Lower leg skin (tissue), 4 donors: ENCODE measurements around the gene LAMP5. TPM values are rescaled to one million over a fixed set of nuclear protein-coding genes. Genes with fewer than 3 reads are reported as not detected.

Experiments used
- DNase-seq, 2 donors: peaks; one replicate each; pipeline ENCODE4 v3.0.0-alpha.2; 2019; ENCODE audit warnings: low spot score in 2 of 2
- H3K4me3 ChIP-seq: fragments of 200-600 bp; sonication (generic); 2 replicates; pipeline ENCODE4 v1.5.1; 2017; ENCODE audit warnings: mild to moderate bottlenecking, low read depth; ENCODE audit not compliant: poor library complexity, severe bottlenecking
- POLR2A ChIP-seq, 2 donors: fragments of 450-650 bp; IDR thresholded peaks; one replicate each; pipeline ENCODE4 v1.6.1; 2016 to 2017; ENCODE audit warnings: antibody characterized with exemption in 2 of 2, mild to moderate bottlenecking in 1 of 2, moderate library complexity in 1 of 2
- WGBS, 2 donors: methylation state at CpG; one replicate each; pipeline ENCODE4 v1.1.5; 2018; 5-methylcytosine and 5-hydroxymethylcytosine counted together
- intact Hi-C: fragments of 100-400 bp; cut with DNase I; formaldehyde crosslinking; loops from one replicate; pipeline ENCODE4 v1.15.0; 2023; ENCODE audit warnings: low total_unique reads
- total RNA-seq, 4 donors: library from RNA; depleted of rRNA; stranded (reverse); fragments of >200 nt; gene quantifications; one replicate each; pipeline ENCODE4 v1.1.0, GENCODE V29; 2016
- TF ChIP-seq, protein P1 (sequence below), 3 donors: fragments of 450-650 bp; IDR thresholded peaks; one replicate each; pipeline ENCODE4 v1.5.1; 2016; ENCODE audit warnings: antibody characterized with exemption in 3 of 3, mild to moderate bottlenecking in 3 of 3, moderate library complexity in 2 of 3

The LAMP5 gene
- total RNA-seq, 4 donors from 2014 or later: 0.16 to 0.19 TPM; not detected in 2

DNA sequence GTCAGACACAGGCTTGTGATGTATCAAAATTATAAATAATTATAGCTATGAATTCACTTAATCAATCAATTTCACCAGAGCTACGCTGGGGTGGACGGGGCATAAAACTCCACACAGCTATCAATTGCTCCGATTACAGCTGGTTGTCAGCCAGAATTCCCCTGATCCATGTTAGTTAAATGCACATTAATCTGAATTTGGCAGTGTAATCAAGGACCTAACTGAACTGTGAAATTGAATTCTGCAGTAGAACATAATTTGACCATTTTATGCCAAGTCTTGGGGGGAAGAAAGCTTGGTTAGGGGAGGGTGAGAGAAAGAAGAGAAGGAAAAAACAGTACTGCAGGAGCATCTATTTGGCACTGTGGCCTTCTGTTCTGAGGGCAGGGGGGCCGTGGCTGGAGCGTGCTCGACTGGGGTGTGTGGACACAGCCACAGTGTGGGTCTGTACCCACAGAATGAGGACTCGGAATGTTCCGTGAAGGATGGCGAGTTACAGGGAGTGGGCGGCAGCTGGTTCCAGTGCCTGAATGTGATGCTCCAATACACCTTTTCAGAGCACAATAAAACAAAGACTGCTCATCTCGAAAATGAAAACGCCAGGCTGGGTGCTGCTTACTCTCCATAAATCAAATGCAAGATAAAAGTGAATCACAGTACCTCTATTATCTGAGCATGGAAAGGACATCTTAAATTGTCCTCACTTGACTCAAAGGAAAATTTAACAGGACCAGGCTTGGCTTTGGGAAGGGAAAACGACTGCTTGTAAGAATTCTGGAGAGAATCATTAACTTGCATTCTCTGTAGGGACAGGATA, 59.2 kb downstream of the LAMP5 start:
- intact Hi-C loops: no loop called here
- no peak for TF ChIP-seq POLR2A (IDR thresholded peaks at IDR 0.05)
- TF ChIP-seq, protein P1, sequence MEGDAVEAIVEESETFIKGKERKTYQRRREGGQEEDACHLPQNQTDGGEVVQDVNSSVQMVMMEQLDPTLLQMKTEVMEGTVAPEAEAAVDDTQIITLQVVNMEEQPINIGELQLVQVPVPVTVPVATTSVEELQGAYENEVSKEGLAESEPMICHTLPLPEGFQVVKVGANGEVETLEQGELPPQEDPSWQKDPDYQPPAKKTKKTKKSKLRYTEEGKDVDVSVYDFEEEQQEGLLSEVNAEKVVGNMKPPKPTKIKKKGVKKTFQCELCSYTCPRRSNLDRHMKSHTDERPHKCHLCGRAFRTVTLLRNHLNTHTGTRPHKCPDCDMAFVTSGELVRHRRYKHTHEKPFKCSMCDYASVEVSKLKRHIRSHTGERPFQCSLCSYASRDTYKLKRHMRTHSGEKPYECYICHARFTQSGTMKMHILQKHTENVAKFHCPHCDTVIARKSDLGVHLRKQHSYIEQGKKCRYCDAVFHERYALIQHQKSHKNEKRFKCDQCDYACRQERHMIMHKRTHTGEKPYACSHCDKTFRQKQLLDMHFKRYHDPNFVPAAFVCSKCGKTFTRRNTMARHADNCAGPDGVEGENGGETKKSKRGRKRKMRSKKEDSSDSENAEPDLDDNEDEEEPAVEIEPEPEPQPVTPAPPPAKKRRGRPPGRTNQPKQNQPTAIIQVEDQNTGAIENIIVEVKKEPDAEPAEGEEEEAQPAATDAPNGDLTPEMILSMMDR (IDR thresholded peaks at IDR 0.05): no peak
- DNase-seq: no peak
- 51 to 58% methylated on average over 13 of the region's 13 CpGs for WGBS, 2 donors
- H3K4me3 ChIP-seq: no peak overlapping the region

DNA sequence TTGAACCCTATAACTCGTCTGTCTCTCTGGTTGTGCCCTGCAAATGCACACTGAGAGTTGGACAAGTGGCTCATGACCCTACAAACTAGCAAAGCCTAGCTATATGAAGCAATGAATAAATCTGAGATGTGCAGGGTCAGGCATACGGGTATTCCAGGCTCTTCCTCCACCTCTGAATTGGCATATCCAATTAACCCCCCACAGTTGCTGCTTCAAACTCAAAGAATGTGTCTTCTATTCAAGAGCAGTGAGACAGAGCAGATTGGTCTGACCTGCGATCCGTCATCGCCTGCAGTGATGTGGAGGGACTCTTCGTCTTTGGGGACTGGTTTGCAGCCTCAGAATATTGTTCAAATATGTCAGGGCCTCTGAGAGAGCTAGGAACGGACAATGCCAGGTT, 59.8 kb downstream of the LAMP5 start:
- DNase-seq: no peak
- intact Hi-C loops: no loop called here
- TF ChIP-seq, protein P1 (IDR thresholded peaks at IDR 0.05): no peak
- no peak for TF ChIP-seq POLR2A (IDR thresholded peaks at IDR 0.05)
- H3K4me3 ChIP-seq: no peak overlapping the region
- 66 to 74% methylated on average over 7 of the region's 7 CpGs for WGBS, 2 donors

DNA sequence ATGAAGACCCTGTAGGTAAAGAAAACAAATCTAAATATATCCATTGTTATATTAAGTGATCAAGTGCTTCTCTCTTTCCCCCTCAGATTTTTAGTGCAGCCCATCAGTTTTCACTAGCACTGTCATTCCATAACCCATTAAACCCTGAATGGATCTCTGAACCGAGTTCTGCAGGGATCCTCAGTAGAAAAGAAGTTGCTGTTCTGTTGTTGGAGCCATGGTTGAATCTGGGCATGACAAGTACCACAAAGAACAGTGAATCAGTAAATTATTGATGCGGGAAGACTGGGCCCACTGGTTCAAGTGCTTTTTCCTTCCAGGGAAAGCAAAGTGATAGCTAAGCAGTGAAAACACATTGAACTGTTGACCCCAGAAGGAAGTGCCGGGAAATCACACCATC, 60.4 kb downstream of the LAMP5 start:
- intact Hi-C loops: no loop called here
- WGBS, 2 donors: 78 to 80% methylated on average over 3 of the region's 3 CpGs
- no peak for DNase-seq
- H3K4me3 ChIP-seq: no peak overlapping the region
- TF ChIP-seq, protein P1 (IDR thresholded peaks at IDR 0.05): no peak
- no peak for TF ChIP-seq POLR2A (IDR thresholded peaks at IDR 0.05)

DNA sequence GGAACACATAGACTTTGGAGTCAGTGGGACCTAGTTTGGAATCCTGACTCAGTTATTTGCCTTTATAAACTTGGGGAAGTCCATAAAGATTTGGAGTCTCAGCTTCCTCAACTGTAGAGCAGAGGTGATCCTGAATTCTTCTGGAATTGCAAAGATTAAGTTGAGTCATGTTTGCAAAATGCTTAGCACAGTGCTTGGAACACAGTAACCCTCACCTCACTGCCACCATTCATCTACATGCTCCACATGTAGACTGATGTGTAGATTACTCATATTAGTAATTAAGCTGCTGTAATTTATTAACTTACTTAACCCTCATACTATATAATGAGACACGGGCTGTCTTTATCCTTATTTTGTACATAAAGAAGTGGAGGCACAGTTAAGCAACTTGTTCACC, 61.4 kb downstream of the LAMP5 start:
- no peak for TF ChIP-seq POLR2A (IDR thresholded peaks at IDR 0.05)
- TF ChIP-seq, protein P1 (IDR thresholded peaks at IDR 0.05): no peak
- WGBS, 2 donors: 69 to 86% methylated on average over 1 of the region's 1 CpG
- no peak overlapping the region for H3K4me3 ChIP-seq
- intact Hi-C loops: no loop called here
- DNase-seq: no peak

DNA sequence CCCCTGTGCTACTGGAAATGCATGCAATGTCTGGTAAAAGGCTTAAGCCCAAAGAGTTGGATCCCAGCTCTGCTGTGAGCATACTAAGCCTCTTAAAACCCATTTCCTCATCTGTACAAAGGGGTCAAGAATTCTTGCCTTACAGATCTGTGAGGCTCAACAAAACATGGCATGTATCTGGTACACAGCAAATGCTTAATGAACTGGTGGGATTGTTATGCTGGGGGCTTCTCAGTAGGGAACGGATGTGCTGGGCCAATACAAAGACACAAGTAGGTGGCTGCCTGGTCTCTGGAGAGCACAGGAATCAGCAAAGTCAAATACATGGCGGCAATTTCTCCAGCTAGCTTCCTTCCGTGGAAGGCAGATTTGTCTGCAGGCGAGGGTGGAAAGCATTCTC, 62.3 kb downstream of the LAMP5 start:
- intact Hi-C loops: no loop called here
- DNase-seq: no peak
- TF ChIP-seq, protein P1 (IDR thresholded peaks at IDR 0.05): no peak
- no peak for TF ChIP-seq POLR2A (IDR thresholded peaks at IDR 0.05)
- no peak overlapping the region for H3K4me3 ChIP-seq
- WGBS, 2 donors: 72 to 77% methylated on average over 4 of the region's 4 CpGs

DNA sequence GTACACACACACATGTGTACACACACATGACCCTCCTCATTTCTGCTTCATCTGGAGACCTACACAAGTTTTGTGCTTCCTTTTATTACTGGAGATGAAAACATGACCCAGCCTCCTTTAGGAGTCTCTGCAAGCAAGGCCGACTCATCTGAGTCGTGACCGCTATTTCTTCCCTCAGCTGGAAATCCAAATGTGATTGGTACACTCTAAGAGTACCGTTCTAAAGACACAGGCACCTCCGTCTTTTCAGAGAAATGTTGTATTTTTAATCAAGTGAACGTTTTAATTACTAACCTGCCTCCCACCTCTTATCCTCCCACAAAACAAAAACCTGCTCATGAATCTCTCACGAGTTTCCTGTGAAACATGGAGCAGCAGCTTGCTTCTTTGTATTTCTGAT, 63.0 kb downstream of the LAMP5 start:
- DNase-seq: no peak
- no peak for TF ChIP-seq POLR2A (IDR thresholded peaks at IDR 0.05)
- TF ChIP-seq, protein P1 (IDR thresholded peaks at IDR 0.05): no peak
- intact Hi-C loops: no loop called here
- 80 to 82% methylated on average over 7 of the region's 7 CpGs for WGBS, 2 donors
- H3K4me3 ChIP-seq: no peak overlapping the region
